WTC11 (cell line): ENCODE data around the gene SDCCAG8.

Experiments
- ERG ChIP-seq: fragments of 250-450 bp; sonication (Bioruptor Pico); IDR thresholded peaks from 2 replicates; pipeline ENCODE4 v1.8.0; 2021; ENCODE audit warnings: mild to moderate bottlenecking
- ETV6 ChIP-seq: sonication (generic); formaldehyde crosslinking; IDR thresholded peaks from 2 replicates; pipeline ENCODE4 v1.8.1; 2022; ENCODE audit warnings: mild to moderate bottlenecking, missing genetic modification reagents
- FOXJ3 ChIP-seq: sonication (generic); formaldehyde crosslinking; IDR thresholded peaks from 2 replicates; pipeline ENCODE4 v1.9.0; 2021; ENCODE audit warnings: missing genetic modification reagents, mild to moderate bottlenecking, borderline replicate concordance
- HMGA2 ChIP-seq: fragments of 250-450 bp; sonication (Bioruptor Pico); IDR thresholded peaks from 2 replicates; pipeline ENCODE4 v1.4.0; 2021; ENCODE audit warnings: mild to moderate bottlenecking, moderate library complexity
- JUN ChIP-seq: sonication (generic); formaldehyde crosslinking; IDR thresholded peaks from 2 replicates; pipeline ENCODE4 v1.8.0; 2023; ENCODE audit warnings: mild to moderate bottlenecking, missing genetic modification reagents
- PRRX2 ChIP-seq: fragments of 250-450 bp; sonication (Bioruptor Pico); IDR thresholded peaks from 2 replicates; pipeline ENCODE4 v1.8.0; 2021; ENCODE audit warnings: mild to moderate bottlenecking
- SP1 ChIP-seq: sonication (generic); formaldehyde crosslinking; conservative IDR thresholded peaks from 2 replicates; pipeline ENCODE4 v1.8.1; 2022; ENCODE audit warnings: missing genetic modification reagents
- TEAD4 ChIP-seq: sonication (generic); formaldehyde crosslinking; IDR thresholded peaks from 2 replicates; pipeline ENCODE4 v1.8.0; 2022; ENCODE audit warnings: mild to moderate bottlenecking, missing genetic modification reagents
- ZNF232 ChIP-seq: sonication (generic); formaldehyde crosslinking; IDR thresholded peaks from 2 replicates; pipeline ENCODE4 v1.8.0; 2022; ENCODE audit warnings: mild to moderate bottlenecking, missing genetic modification reagents
- ZNF317 ChIP-seq: sonication (generic); formaldehyde crosslinking; IDR thresholded peaks from 2 replicates; pipeline ENCODE4 v1.8.1; 2023; ENCODE audit warnings: low read depth, mild to moderate bottlenecking, moderate library complexity, missing genetic modification reagents, borderline replicate concordance
- TF ChIP-seq, protein P1 (sequence below): sonication (generic); formaldehyde crosslinking; IDR thresholded peaks from 2 replicates; pipeline ENCODE4 v1.8.0; 2022; ENCODE audit warnings: missing genetic modification reagents
- TF ChIP-seq, protein P2 (sequence below): fragments of 200-600 bp; IDR thresholded peaks from 2 replicates; pipeline ENCODE4 v1.8.0; 2022; ENCODE audit warnings: antibody characterized with exemption

GRCh38 chr1:243396424-243396823 is 140.6 kb downstream of the SDCCAG8 start:
- no peak for TF ChIP-seq ERG (CRISPR knock-in tag)
- TF ChIP-seq JUN = no peak
- TF ChIP-seq, protein P1, sequence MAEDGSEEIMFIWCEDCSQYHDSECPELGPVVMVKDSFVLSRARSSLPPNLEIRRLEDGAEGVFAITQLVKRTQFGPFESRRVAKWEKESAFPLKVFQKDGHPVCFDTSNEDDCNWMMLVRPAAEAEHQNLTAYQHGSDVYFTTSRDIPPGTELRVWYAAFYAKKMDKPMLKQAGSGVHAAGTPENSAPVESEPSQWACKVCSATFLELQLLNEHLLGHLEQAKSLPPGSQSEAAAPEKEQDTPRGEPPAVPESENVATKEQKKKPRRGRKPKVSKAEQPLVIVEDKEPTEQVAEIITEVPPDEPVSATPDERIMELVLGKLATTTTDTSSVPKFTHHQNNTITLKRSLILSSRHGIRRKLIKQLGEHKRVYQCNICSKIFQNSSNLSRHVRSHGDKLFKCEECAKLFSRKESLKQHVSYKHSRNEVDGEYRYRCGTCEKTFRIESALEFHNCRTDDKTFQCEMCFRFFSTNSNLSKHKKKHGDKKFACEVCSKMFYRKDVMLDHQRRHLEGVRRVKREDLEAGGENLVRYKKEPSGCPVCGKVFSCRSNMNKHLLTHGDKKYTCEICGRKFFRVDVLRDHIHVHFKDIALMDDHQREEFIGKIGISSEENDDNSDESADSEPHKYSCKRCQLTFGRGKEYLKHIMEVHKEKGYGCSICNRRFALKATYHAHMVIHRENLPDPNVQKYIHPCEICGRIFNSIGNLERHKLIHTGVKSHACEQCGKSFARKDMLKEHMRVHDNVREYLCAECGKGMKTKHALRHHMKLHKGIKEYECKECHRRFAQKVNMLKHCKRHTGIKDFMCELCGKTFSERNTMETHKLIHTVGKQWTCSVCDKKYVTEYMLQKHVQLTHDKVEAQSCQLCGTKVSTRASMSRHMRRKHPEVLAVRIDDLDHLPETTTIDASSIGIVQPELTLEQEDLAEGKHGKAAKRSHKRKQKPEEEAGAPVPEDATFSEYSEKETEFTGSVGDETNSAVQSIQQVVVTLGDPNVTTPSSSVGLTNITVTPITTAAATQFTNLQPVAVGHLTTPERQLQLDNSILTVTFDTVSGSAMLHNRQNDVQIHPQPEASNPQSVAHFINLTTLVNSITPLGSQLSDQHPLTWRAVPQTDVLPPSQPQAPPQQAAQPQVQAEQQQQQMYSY (CRISPR knock-in tag) = no peak
- TF ChIP-seq HMGA2 (CRISPR knock-in tag) = no peak
- TF ChIP-seq ZNF232 (CRISPR knock-in tag) = no peak
- TF ChIP-seq, protein P2, sequence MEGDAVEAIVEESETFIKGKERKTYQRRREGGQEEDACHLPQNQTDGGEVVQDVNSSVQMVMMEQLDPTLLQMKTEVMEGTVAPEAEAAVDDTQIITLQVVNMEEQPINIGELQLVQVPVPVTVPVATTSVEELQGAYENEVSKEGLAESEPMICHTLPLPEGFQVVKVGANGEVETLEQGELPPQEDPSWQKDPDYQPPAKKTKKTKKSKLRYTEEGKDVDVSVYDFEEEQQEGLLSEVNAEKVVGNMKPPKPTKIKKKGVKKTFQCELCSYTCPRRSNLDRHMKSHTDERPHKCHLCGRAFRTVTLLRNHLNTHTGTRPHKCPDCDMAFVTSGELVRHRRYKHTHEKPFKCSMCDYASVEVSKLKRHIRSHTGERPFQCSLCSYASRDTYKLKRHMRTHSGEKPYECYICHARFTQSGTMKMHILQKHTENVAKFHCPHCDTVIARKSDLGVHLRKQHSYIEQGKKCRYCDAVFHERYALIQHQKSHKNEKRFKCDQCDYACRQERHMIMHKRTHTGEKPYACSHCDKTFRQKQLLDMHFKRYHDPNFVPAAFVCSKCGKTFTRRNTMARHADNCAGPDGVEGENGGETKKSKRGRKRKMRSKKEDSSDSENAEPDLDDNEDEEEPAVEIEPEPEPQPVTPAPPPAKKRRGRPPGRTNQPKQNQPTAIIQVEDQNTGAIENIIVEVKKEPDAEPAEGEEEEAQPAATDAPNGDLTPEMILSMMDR = no peak
- TF ChIP-seq ZNF317 (CRISPR knock-in tag) = no peak
- TF ChIP-seq FOXJ3 = no peak
- TF ChIP-seq TEAD4 = no peak
- no peak for TF ChIP-seq ETV6 (CRISPR knock-in tag)
- TF ChIP-seq PRRX2 (CRISPR knock-in tag) = no peak
- no peak for TF ChIP-seq SP1
